Mesothelial cell of epicardium (in vitro differentiated cells): ENCODE measurements around the gene UAP1L1. TPM values are rescaled to one million over a fixed set of nuclear protein-coding genes. Genes with fewer than 3 reads are reported as not detected.

ENCODE experiments used
- DNase-seq, 2 experiments: peaks; one replicate each; pipeline ENCODE4 v3.0.0; 2021; ENCODE audit warnings: low spot score in 2 of 2; ENCODE audit not compliant: unreplicated experiment in 2 of 2
- H3K27ac Mint-ChIP-seq: 2 replicates; pipeline ENCODE4 v1.8.0; 2021; ENCODE audit warnings: mixed read lengths
- H3K27me3 Mint-ChIP-seq: 2 replicates; pipeline ENCODE4 v1.8.0; 2021; ENCODE audit warnings: low read depth, mixed read lengths
- H3K36me3 Mint-ChIP-seq: 2 replicates; pipeline ENCODE4 v1.8.0; 2021; ENCODE audit warnings: mixed read lengths
- H3K4me1 Mint-ChIP-seq: 2 replicates; pipeline ENCODE4 v1.8.0; 2021; ENCODE audit warnings: mixed read lengths
- H3K4me3 Mint-ChIP-seq: 2 replicates; pipeline ENCODE4 v1.8.0; 2021; ENCODE audit warnings: mild to moderate bottlenecking, moderate library complexity, mixed read lengths
- H3K9me3 Mint-ChIP-seq: 2 replicates; pipeline ENCODE4 v1.8.0; 2021; ENCODE audit warnings: mixed read lengths
- CTCF ChIP-seq: fragments of 200-600 bp; sonication (generic); IDR thresholded peaks from one replicate; pipeline ENCODE4 v1.5.0; 2021; ENCODE audit warnings: antibody characterized with exemption; ENCODE audit not compliant: unreplicated experiment
- total RNA-seq: library from RNA; stranded (reverse); gene quantifications from 3 replicates; pipeline ENCODE4 v1.2.1, GENCODE V29; 2021

UAP1L1 gene
- total RNA-seq, 1 donor from 2014 or later = 5.5 TPM

- Mint-ChIP-seq H3K9me3 (no peaks in the 10 kb centered on the region), H3K36me3 (no peaks in the 10 kb centered on the region), H3K4me1 (no peaks in the 10 kb centered on the region), H3K27me3 (peaks cover 7% of the 10 kb centered on the region), H3K4me3 (no peak overlapping the region), H3K27ac (no peak overlapping the region)
- no peak for TF ChIP-seq CTCF
- no peak for DNase-seq
Observed at GRCh38 chr9:137038916-137039315, 38.4 kb upstream of the UAP1L1 start.

GRCh38 chr9:137039611-137040366 is 37.5 kb upstream of the UAP1L1 start:
- H3K9me3 Mint-ChIP-seq = no peaks in the 10 kb centered on the region
- no peak for TF ChIP-seq CTCF
- H3K27me3 Mint-ChIP-seq = peaks cover 15% of the 10 kb centered on the region
- no peak for DNase-seq
- no peak overlapping the region for H3K4me3 Mint-ChIP-seq
- no peaks in the 10 kb centered on the region for H3K36me3 Mint-ChIP-seq
- H3K27ac Mint-ChIP-seq = no peak overlapping the region
- H3K4me1 Mint-ChIP-seq = peaks cover under 1% of the 10 kb centered on the region

- TF ChIP-seq CTCF = no peak
- no peak overlapping the region for H3K27ac Mint-ChIP-seq
- H3K27me3 Mint-ChIP-seq = peaks cover 21% of the 10 kb centered on the region
- DNase-seq = no peak
- no peaks in the 10 kb centered on the region for H3K9me3 Mint-ChIP-seq
- H3K36me3 Mint-ChIP-seq = no peaks in the 10 kb centered on the region
- peaks cover 5% of the 10 kb centered on the region for H3K4me1 Mint-ChIP-seq
- no peak overlapping the region for H3K4me3 Mint-ChIP-seq
Observed at GRCh38 chr9:137040568-137040967, 36.7 kb upstream of the UAP1L1 start.

- Mint-ChIP-seq H3K4me1 (peaks cover 5% of the 10 kb centered on the region), H3K4me3 (no peak overlapping the region), H3K9me3 (no peaks in the 10 kb centered on the region), H3K27ac (no peak overlapping the region), H3K36me3 (no peaks in the 10 kb centered on the region), H3K27me3 (peaks cover 21% of the 10 kb centered on the region)
- DNase-seq = no peak
- TF ChIP-seq CTCF = no peak
Observed at GRCh38 chr9:137041124-137041523, 36.2 kb upstream of the UAP1L1 start.

GRCh38 chr9:137042751-137043727 is 34.3 kb upstream of the UAP1L1 start:
- Mint-ChIP-seq H3K36me3 (no peaks in the 10 kb centered on the region), H3K27ac (no peak overlapping the region), H3K4me1 (peaks cover 5% of the 10 kb centered on the region), H3K27me3 (peaks cover 39% of the 10 kb centered on the region), H3K9me3 (no peaks in the 10 kb centered on the region), H3K4me3 (no peak overlapping the region)
- no peak for DNase-seq
- TF ChIP-seq CTCF = no peak
